HG03095 (cell line): ENCODE results near the gene TCF12.
"Not testable (repeated sequence)": the region's sequence is repeated elsewhere in the genome, so short reads cannot be mapped to it uniquely, and the experiment has no call there.

ENCODE experiments used
- ATAC-seq: cut with Tn5 transposase; IDR thresholded peaks from one replicate; pipeline ENCODE4 v1.9.1; 2021; ENCODE audit warnings: moderate library complexity; ENCODE audit not compliant: unreplicated experiment

Gene TCF12

DNA sequence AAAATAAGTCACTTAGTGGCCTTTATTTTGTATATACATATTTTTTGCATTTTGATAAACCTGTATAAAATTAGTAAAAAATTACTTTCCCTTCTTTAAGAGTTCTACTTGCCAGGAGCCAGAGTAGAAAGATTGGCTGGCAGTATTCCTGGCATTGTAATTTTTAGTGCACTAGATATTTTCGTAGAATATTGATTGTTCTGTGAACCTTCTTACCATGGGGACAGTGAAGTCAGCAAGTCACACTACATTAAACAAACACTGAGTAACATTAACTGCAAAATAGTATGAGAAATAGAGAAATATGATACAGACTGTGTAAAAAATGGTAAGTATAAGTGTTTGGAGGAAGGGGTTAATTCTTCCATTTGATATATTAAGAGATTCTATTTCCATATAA, 26.0 kb downstream of the TCF12 start:
- no peak for ATAC-seq

DNA sequence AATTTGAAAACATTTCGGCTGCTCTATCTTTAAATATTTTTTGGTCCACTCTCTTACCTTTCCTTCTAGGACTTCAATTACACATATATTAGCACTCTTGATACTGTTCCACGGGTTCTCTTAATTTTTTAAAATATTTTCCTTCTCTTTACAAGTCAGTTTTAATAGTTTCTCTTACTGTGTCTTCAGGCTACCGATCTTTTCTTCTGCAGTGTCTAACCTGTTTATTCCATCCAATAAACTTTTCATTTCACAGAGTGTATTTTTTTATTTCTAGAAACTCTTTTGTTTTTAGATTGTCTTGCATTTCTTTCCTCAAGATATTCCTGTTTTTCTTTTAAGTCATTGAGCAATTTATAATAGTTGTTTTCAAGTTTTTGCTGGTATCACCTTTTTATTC, 27.7 kb downstream of the TCF12 start:
- ATAC-seq: no peak

DNA sequence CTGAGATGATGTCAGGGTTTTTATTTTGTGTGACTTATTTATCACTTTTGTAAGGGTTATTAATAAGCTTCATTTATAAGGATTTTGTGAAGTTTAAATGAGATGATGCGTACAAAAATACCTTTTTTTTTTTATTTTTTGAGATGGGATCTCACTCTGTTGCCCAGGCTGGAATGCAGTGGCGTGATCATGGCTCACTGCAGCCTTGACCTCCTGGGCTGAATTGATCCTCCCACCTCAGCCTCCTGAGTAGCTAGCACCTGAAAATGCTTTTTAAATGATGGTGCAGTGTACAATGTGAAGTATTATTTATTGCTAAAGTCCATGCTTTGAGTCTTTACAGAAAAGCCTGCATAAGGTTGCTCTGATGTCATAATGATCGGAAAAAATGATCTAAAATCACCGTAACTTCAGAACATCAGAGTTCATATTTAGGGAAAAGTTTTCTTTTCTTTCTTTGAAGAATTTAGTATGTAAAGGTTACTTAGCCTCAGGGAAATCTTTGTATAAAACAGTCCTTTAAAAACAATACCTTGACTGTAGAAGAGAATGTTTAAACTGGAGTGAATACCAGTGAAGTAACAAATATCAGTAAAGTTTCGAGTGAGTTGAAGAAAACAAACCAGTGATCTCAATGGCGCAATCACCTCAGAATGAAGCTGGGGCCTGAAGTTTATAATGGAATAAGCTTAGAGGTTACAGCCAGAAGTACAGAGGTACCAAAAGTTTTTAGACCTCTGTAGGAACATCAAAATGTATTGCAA, 29.7 kb downstream of the TCF12 start:
- ATAC-seq: no peak

DNA sequence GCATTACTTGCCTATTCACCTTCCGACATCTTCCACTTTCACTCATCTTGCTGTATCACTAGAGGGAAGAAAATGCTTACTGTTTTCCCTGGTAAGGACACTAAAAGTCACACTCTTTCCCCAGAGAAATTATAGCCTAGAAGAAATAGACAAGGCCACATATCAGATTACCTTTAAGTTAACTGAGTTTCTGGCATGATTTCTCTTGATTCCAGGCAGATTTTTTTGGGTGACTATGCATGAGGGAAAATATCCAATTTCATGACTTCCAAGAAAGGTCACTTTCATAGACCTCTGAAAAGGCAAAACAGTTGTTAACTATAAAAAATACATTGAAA, 30.3 kb downstream of the TCF12 start:
- ATAC-seq: no peak

DNA sequence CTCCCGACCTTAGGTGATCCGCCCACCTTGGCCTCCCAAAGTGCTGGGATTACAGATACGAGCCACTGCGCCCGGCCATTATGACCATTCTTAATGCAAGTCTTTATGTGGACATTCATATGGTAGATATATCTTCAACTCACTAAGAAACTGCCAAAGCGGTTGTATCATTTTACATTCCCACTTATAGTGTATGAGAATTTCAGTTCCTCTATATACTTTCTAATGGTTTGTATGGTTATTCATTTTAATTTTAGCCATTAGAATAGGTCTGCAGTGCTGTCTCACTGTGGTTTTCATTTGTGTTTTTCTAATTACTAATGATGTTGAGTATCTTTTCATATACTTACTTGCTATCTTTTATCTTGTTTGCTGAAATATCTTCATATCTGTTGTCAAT, 32.5 kb downstream of the TCF12 start:
- ATAC-seq: peak; percentile 93

DNA sequence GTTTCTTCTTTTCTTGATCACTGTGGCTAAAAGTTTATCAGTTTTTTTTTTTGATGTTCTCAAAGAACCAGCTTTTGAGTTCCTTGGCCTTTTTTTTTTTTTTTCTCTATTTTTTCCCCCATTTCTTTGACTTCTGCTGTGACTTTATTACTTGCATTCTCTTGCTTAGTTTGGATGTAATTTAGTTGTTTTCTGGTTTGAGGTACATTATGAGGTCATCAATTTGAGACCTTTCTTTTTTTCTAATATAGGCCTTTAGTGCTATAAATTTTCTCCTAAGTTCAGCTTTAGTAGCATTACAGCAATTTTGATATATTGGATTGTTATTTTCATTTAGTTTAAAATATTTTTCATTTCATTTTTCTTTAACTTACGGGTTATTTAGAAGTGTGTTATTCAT, 35.3 kb downstream of the TCF12 start:
- no peak for ATAC-seq

DNA sequence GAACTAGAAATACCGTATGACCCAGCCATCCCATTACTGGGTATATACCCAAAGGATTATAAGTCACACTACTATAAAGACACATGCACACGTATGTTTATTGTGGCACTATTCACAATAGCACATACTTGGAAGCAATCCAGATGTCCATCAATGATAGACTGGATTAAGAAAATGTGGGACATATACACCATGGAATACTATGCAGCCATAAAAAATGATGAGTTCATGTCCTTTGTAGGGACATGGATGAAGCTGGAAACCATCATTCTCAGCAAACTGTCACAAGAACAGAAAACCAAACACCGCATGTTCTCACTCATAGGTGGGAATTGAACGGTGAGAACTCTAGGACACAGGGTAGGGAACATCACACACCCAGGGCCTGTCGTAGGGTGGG, 36.6 kb downstream of the TCF12 start:
- not testable (repeated sequence) for ATAC-seq

DNA sequence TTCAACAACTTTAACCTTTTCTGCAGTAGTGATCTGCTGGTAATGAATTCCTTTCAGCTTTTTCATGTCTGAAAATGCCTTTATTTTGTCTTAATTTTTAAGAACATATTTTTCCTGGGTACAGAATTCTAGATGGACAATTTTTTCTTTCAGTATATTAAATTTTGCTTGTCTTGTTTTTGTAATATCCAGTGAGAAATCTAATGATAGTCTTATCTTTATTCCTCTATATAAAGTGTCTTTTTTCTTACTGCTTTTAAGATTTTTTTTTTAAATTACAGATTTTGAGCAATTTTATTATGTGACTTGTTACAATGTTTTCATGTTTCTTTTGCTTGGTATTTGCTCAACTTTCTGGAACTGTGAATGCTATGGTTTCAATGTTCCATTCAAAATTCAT, 38.1 kb downstream of the TCF12 start:
- ATAC-seq: no peak

DNA sequence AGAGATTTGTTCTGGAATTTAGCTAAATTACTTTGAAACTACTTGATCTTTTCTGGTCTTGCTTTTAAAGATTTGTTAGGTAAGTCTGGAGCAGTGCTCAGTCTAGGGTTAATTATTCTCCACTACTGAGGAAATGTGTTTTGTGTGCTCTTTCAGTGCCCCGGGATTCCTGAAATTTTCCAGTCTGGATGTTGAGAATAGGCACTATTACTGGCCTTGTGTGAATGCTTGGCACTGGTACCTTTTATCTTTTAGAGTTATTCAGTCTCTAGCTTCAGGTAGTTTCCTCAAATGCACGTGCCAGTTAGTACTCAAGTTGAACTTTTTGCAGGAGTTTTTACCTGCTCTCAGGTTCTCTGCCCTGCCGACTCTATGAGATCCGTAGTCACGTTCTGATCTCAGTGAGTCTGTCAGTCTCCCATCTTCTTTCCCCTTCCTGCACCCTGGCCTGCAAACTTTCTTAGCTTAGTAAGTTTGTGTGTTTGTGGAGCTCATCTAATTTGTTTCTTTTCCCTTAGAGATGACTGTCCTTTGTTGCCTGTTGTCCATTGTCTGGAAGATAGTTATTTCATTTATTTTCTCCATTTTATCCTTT, 39.5 kb downstream of the TCF12 start:
- ATAC-seq: no peak

DNA sequence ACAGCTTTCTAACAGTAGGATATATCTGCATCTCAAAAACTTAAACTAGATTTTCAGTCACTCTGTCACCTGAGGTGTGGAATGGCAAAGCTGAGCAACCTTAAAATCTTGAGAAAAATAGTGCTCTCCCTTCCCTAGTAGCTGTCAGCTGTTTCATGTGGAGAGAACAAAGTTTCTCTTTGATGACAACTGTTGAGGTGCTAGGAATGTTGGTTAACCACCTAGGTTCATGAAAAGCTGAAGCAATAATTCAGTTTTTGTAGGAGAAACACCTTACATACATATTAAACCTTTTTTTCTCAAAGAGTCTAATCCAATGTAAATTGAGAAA, 40.8 kb downstream of the TCF12 start:
- no peak for ATAC-seq

DNA sequence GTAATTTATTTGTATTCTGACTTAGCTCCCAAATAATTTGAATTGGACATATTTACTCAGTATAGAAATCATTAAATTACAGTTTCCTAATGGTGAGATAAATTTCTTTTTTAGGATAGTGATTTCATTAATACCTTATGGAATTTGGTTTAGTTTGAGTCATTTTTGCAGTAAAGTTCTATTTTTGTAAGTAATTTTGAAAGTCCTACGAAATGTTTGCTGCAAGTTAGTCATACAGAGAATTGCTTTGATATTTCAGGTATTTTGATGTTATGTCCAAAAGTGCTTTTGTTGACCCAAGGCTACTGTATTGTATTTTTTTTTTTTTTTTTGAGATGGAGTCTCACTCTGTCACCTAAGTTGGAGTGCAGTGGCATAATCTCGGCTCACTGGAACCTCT, 41.7 kb downstream of the TCF12 start:
- no peak for ATAC-seq

DNA sequence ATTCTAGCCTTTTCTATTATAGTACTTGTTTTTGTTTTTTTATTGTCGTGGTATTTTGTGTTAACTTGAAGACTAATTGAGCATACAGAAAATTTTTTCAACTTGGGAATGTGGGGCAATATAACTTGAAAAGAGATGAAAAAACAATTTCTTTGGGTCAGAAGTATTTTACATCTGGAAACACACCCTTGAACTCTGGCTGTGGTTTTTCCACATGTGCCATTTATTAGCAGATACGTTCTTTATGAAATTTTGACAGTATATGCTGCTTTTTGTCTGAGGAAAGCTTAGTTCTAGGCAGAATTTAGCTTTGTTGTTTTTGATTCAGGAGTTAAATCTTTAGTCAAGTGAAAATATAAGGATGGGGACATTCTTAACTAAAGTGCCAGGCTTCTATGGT, 44.7 kb downstream of the TCF12 start:
- no peak for ATAC-seq

DNA sequence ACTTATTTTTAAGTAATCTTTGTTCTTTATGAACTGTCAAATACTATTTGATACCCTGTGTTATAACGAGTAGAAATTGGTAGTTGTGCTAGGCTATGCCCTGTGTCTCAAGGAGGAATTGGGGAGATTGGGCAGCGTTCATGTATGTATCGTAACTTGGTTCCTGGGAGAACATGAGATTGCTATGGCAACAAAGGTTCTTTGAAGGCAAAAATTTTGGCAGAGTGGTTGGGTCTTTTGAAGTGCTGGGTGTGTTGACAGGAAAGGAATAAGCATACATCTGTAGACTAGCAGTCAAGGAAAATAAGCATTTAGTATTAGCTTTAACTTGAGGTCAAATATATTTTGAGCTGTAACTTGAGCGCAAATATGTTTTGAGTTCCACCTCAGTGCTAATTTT, 45.3 kb downstream of the TCF12 start:
- no peak for ATAC-seq

DNA sequence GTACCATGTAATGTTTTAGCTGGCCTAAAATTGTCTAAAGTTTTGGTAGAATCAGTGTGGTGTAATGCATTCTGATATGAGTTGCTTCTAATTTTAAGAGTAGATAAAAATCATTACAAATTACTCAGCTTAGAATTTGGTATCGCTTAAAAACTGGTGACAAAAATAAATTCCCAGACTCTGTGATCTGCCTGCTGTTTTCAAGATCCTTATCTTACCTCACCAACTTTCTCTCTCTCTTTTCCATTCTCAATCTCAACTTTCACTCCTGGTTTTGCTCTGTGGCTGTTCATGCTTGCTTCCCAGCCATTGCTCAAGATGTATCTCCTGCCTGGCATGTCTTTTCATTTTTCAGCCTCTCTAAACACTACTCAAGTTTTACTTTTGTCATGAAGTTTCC, 45.7 kb downstream of the TCF12 start:
- no peak for ATAC-seq

DNA sequence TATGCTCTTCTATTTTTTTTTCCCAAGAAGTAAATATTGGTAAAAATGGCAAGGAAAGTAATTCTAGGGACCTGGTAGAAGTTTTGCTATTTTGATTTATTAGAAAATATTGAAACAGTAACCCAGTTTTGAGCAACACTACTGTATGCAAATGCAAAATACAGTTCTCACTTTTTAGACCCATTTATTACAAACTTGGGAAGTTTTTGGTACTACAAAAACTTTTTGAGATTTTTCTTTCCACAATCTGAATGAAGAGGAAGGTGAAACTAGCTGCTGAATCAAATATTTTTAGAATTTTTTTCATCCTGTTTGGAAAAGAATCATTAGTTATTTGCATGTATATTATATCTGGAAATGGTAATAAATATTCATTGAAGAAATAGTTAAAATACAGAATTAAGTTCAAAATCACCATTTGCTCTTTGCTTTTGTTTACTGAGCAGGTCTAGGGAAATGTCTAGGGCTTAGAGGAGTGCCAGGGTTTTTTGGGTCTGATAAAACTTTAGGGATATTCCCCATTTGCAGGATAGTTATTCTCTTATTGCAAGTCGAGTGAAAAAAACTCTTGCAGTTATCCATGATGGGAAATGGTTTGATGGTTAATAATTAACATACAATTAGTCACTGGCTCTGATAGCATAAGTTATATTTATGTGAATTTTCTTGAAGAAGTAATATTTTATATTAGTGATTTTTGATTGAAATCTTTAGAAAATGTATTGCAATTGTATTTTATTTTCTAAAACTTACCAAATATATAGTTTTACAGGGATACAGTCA, 47.0 kb downstream of the TCF12 start:
- no peak for ATAC-seq

DNA sequence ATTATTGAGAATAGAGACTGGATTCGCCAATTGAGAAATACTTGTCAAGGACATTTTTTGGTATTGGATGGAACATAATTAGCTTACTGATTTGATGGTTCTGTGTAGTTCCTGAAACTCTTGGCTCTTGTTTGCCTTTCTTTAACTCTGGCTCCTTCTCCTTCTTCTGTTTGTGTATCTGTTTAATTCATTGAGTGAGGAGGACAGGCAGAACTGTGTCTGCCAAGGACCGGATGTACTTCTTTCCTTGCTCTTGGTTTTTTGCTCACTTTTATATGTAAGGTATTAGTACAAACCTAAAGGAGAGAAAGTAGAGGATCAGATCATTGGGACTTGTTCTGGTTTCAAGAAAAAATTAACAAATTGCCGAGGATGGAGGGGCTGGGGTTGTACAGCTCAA, 48.9 kb downstream of the TCF12 start:
- ATAC-seq: no peak

DNA sequence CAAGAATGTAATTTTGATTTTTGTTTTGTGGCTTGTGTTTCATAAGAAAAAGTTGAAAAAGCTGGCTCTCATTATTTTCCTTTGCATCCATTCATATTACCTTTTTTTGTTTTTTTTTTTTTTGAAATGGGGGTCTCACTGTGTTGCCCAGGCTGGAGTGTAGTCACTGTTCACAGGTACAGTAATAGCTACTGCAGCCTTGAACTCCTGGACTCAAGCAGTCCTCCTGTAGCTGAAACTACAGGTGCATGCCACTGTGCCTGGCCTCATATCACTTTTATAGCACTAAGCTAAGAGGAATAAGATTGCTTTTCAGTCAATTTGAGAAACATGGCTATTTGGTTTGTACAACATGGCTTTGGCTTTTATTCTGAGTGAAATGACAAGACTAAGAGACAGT, 49.8 kb downstream of the TCF12 start:
- no peak for ATAC-seq

DNA sequence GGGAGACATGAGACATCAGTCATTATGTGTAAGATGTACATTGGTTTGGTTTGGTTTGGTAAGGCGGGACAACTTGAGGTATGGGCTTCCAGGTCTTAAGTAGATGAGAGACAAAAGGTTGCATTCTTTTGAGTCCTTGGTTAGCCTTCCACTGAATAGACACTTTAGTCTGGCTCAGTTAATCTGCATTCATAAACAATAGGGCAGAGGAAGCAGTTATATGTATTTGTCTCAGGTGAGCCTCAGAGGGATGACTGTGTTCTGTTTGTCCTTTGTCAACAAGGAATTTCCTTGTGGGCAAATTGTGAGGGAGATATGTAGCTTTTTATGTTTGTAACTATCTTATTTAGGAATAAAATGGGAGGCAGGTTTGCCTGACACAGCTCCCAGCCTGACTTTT, 50.4 kb downstream of the TCF12 start:
- ATAC-seq: no peak

DNA sequence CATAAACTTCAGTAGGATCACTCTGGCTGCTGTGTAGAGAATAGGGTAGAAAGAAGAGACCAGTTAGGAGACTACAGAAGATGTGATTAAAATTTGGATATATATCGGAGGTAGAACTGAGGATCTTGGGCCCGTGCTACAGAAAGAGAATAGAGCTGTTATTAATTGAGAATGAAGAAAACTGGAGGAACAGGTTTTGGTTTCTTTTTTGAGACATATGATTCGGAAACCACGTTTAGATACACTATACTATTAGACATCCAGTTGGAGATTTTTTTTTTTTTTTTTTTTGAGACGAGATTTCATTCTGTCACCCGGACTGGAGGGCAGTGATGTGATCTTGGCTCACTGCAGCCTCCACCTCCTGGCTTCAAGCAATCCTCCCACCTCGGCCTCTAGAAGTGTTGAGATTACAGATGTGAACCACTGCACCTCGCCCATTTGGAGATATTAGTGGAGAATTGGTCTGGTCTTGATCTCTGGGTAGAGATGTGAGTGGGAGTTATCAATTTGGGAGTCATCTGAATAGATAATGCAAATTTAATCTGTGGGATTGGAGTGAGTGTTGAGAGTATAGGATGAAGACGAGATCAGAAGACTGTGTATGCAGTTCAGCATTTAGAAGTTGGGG, 50.9 kb downstream of the TCF12 start:
- no peak for ATAC-seq

DNA sequence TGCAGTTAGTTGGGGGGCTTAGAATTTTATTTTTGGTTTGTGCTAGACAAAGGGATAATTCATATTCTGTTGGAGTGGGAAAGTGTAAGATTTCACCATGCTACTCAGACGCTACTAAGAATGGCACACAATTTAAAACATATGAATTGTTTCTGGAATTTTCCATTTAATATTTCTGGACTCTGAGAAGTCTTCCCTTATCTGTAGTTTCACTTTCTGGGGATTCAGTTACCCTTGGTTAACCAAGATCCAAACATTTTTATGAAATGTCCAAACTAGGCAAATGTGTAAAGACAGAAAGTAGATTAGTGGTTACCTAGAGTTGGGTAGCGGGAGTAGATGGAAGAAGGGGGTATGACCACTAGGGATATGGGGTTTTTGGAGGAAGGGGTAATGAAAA, 53.1 kb downstream of the TCF12 start:
- no peak for ATAC-seq

DNA sequence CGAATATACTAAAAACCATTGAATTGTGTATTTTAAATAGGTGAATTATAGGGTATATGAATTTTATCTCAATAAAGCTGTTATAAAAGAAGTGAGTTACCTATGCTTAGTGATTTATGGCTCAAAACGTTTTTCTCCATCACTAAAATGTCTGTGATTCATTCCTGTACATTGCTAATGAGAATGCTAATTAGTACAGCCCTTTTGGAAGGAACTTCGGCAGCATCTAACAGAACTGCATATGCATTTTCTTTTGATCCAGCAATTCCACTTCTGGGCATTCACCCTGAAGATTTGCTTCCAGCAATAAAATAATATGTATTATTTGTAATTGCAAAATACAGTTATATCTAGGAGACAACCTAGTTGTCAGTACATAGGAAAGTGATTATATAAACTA, 53.6 kb downstream of the TCF12 start:
- ATAC-seq: no peak

DNA sequence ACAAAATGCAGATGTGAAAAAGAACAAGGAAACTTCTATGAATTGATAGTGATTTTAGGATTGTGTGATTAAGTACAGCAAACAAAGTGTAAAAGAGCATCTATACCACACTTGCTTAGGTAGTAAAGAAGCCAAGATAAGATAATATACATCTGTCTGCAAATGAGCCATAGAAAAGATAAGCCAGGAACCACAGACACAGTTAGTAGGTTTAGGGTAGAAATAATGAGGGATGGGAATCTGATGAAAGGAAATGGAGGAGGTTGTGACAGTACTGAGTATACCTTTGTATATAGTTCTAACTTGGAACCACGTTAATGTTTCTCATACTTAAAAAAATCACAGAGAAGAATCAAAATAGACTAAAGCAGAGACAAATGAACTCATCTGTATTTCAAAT, 54.0 kb downstream of the TCF12 start:
- no peak for ATAC-seq
